ENCODE measurements around the gene KNDC1. TPM values are rescaled to one million over a fixed set of nuclear protein-coding genes. Genes with fewer than 3 reads are reported as not detected.

Gene KNDC1
- total and polyA plus RNA-seq, 2 of the 4 experiments (the other 2 are of a cell fraction), result 0.18 to 1.1 TPM

DNA sequence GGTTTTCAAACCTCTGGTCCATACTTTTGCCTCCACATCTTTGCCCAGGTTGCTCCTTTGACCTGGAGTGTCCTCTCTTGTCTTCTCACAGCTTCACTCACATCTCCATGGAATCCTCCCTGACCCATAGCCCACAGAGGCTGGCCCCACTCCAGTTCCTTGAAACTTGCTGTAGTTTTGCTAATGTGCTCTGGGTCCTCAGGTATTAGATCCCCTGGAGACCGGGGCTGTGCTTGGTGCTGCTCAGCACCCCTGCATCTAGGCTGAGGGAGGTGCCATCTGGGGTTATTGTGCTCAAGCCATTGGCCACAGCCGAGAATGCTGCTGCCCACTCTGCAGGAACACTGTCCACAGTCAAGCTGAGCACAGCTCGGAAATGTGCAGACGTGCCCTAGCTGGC lies 16.5 kb downstream of the KNDC1 start:
- no peaks in the 10 kb centered on the region for H3K4me1 ChIP-seq (ENCODE audit: control insufficient read depth, insufficient read depth, low read length)
- H2BK20ac ChIP-seq (ENCODE audit: low read depth, low read length), result no peak overlapping the region
- H3K4ac ChIP-seq (ENCODE audit: low read depth, low read length), result no peak overlapping the region
- H3K27ac ChIP-seq (ENCODE audit: insufficient read depth, low read length), result no peak overlapping the region
- ChIA-PET CTCF (no interaction called here), POLR2A (ENCODE audit: unreplicated experiment) (no interaction called here)
- no peak overlapping the region for H4K8ac ChIP-seq (ENCODE audit: low read depth in 2 of 2, low read length in 2 of 2)
- H2BK5ac ChIP-seq (ENCODE audit: low read depth, low read length, poor library complexity, severe bottlenecking), result no peak overlapping the region
- no peak overlapping the region for H3K18ac ChIP-seq (ENCODE audit: low read depth, low read length)
- no peaks in the 10 kb centered on the region for H3K9me1 ChIP-seq (ENCODE audit: insufficient read depth, low read length)
- no peak overlapping the region for H2BK120ac ChIP-seq (ENCODE audit: low read depth, low read length)
- no peak overlapping the region for H3K14ac ChIP-seq (replicated peaks; ENCODE audit: low read depth, low read length)
- ATAC-seq (ENCODE audit: low read depth), result no peak
- H2AK9ac ChIP-seq (replicated peaks; ENCODE audit: low read depth, low read length, poor library complexity), result no peak overlapping the region
- WGBS, 2 experiments (ENCODE audit: extremely low coverage in 2 of 2, insufficient read length in 1 of 2), result 83% methylated on average over 2 of the region's 4 CpGs; no CpG with 5 or more reads in 1 of the 2 experiments
- H3K79me1 ChIP-seq (ENCODE audit: low read depth in 1 of 2, low read length in 2 of 2), result no peaks in the 10 kb centered on the region
- H3K23ac ChIP-seq (ENCODE audit: low read depth, low read length), result no peak overlapping the region
- dilution Hi-C loops (cut with HindIII; ENCODE audit: low sequenced_read_pairs, unreplicated experiment) (no loop called here), in situ Hi-C loops (cut with MboI; ENCODE audit: low sequenced_read_pairs) (no loop called here), intact Hi-C loops (cut with micrococcal nuclease) (no loop called here)
- no TSS peak for BruUV-seq (replicated peaks)
- no peaks in the 10 kb centered on the region for H3K27me3 ChIP-seq (ENCODE audit: control insufficient read depth, insufficient read depth, low read length)
- H4K5ac ChIP-seq (ENCODE audit: low read depth, low read length), result no peak overlapping the region
- no peak overlapping the region for H2BK15ac ChIP-seq (ENCODE audit: low read depth, low read length)
- H3K9me3 ChIP-seq (ENCODE audit: control insufficient read depth, insufficient read depth, low read length), result peaks cover 3% of the 10 kb centered on the region; the same call in 1 of the 2 replicates
- DNase-seq, result no peak
- H3K9ac ChIP-seq (ENCODE audit: low read depth, low read length), result no peak overlapping the region
- no peak overlapping the region for H4K91ac ChIP-seq (ENCODE audit: insufficient read depth, low read depth, low read length)
- H3K4me3 ChIP-seq (ENCODE audit: insufficient read depth, low read depth, low read length), result no peak overlapping the region
- no peak overlapping the region for H3K4me2 ChIP-seq (ENCODE audit: low read depth, low read length)
- no peak overlapping the region for H2AK5ac ChIP-seq (ENCODE audit: low read depth, low read length)
- no peak overlapping the region for H3K56ac ChIP-seq (ENCODE audit: extremely low read depth, insufficient read depth, low read length)
- no peak overlapping the region for H2AFZ ChIP-seq (replicated peaks; ENCODE audit: low read length, poor library complexity)
- no peaks in the 10 kb centered on the region; the same call in 1 of the 2 replicates for H3K36me3 ChIP-seq (ENCODE audit: control insufficient read depth, insufficient read depth, low read length)
- no peaks in the 10 kb centered on the region for H4K20me1 ChIP-seq (ENCODE audit: insufficient read depth, low read length)
- TF ChIP-seq MAZ (IDR thresholded peaks at IDR 0.05; ENCODE audit: borderline replicate concordance, low read depth, low read length), result no peak
- no peak for TF ChIP-seq MAFK (IDR thresholded peaks at IDR 0.05; ENCODE audit: low read depth, low read length)
- TF ChIP-seq NFE2L2 (IDR thresholded peaks at IDR 0.05; ENCODE audit: low read depth, low read length), result no peak
- no peak for TF ChIP-seq MXI1 (IDR thresholded peaks at IDR 0.05; ENCODE audit: borderline replicate concordance, low read depth, low read length)
- TF ChIP-seq SMC3 (IDR thresholded peaks at IDR 0.05; ENCODE audit: low read depth, low read length), result no peak
- no peak for TF ChIP-seq RFX5 (IDR thresholded peaks at IDR 0.05; ENCODE audit: low read depth, low read length)
- TF ChIP-seq FOS (IDR thresholded peaks at IDR 0.05; ENCODE audit: low read depth, low read length), result no peak
- no peak for TF ChIP-seq BHLHE40 (IDR thresholded peaks at IDR 0.05; ENCODE audit: low read depth, low read length)
- no peak for TF ChIP-seq POLR2A (IDR thresholded peaks at IDR 0.05; ENCODE audit: low read depth, low read length)
- no peak for TF ChIP-seq RAD21 (IDR thresholded peaks at IDR 0.05; ENCODE audit: low read length)
- TF ChIP-seq, protein P1, sequence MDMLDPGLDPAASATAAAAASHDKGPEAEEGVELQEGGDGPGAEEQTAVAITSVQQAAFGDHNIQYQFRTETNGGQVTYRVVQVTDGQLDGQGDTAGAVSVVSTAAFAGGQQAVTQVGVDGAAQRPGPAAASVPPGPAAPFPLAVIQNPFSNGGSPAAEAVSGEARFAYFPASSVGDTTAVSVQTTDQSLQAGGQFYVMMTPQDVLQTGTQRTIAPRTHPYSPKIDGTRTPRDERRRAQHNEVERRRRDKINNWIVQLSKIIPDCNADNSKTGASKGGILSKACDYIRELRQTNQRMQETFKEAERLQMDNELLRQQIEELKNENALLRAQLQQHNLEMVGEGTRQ (IDR thresholded peaks at IDR 0.05; ENCODE audit: low read depth, low read length), result no peak
- no peak for TF ChIP-seq CHD1 (IDR thresholded peaks at IDR 0.05; ENCODE audit: low read depth, low read length)
- TF ChIP-seq, protein P2, sequence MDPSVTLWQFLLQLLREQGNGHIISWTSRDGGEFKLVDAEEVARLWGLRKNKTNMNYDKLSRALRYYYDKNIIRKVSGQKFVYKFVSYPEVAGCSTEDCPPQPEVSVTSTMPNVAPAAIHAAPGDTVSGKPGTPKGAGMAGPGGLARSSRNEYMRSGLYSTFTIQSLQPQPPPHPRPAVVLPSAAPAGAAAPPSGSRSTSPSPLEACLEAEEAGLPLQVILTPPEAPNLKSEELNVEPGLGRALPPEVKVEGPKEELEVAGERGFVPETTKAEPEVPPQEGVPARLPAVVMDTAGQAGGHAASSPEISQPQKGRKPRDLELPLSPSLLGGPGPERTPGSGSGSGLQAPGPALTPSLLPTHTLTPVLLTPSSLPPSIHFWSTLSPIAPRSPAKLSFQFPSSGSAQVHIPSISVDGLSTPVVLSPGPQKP (IDR thresholded peaks at IDR 0.05; ENCODE audit: borderline replicate concordance, low read depth, low read length), result no peak
- no peak for TF ChIP-seq CEBPB (IDR thresholded peaks at IDR 0.05; ENCODE audit: low read depth, low read length)
- TF ChIP-seq, protein P3, sequence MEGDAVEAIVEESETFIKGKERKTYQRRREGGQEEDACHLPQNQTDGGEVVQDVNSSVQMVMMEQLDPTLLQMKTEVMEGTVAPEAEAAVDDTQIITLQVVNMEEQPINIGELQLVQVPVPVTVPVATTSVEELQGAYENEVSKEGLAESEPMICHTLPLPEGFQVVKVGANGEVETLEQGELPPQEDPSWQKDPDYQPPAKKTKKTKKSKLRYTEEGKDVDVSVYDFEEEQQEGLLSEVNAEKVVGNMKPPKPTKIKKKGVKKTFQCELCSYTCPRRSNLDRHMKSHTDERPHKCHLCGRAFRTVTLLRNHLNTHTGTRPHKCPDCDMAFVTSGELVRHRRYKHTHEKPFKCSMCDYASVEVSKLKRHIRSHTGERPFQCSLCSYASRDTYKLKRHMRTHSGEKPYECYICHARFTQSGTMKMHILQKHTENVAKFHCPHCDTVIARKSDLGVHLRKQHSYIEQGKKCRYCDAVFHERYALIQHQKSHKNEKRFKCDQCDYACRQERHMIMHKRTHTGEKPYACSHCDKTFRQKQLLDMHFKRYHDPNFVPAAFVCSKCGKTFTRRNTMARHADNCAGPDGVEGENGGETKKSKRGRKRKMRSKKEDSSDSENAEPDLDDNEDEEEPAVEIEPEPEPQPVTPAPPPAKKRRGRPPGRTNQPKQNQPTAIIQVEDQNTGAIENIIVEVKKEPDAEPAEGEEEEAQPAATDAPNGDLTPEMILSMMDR (conservative IDR thresholded peaks at IDR 0.05; ENCODE audit: low read depth, low read length), result no peak
- no peak for TF ChIP-seq RCOR1 (IDR thresholded peaks at IDR 0.05; ENCODE audit: insufficient replicate concordance, low read length)
